GM12891 (cell line): ENCODE measurements around the gene UNC5A.
"Not testable (repeated sequence)": the region's sequence is repeated elsewhere in the genome, so short reads cannot be mapped to it uniquely, and the experiment has no call there.

Experiments
- DNase-seq: peaks from one replicate; pipeline ENCODE4 v3.0.0; 2011; ENCODE audit warnings: low spot score; ENCODE audit not compliant: insufficient read length
- FAIRE-seq: peaks from 2 replicates; lab custom pipeline; 2011; peaks lifted over from hg19 to GRCh38; lab: Jason Lieb, UNC
- PAX5 ChIP-seq: IDR thresholded peaks from 2 replicates; pipeline ENCODE4 v1.6.1; 2011; ENCODE audit warnings: low read length, moderate library complexity, mild to moderate bottlenecking; ENCODE audit not compliant: insufficient read depth, severe bottlenecking
- POLR2A ChIP-seq: IDR thresholded peaks from 2 replicates; pipeline ENCODE4 v1.6.1; 2011; ENCODE audit warnings: low read depth, low read length, control low read depth
- POLR2AphosphoS5 ChIP-seq: IDR thresholded peaks from 2 replicates; pipeline ENCODE4 v1.6.1; 2011; ENCODE audit warnings: low read depth, low read length, control low read depth
- POU2F2 ChIP-seq: IDR thresholded peaks from 2 replicates; pipeline ENCODE4 v1.6.1; 2011; ENCODE audit warnings: low read depth, mild to moderate bottlenecking, control low read depth, low read length, moderate library complexity
- SPI1 ChIP-seq: IDR thresholded peaks from 2 replicates; pipeline ENCODE4 v1.6.1; 2011; ENCODE audit warnings: low read depth, low read length, control low read depth
- TAF1 ChIP-seq: IDR thresholded peaks from 2 replicates; pipeline ENCODE4 v1.6.1; 2011; ENCODE audit warnings: low read depth, low read length, control low read depth

Gene UNC5A

DNA sequence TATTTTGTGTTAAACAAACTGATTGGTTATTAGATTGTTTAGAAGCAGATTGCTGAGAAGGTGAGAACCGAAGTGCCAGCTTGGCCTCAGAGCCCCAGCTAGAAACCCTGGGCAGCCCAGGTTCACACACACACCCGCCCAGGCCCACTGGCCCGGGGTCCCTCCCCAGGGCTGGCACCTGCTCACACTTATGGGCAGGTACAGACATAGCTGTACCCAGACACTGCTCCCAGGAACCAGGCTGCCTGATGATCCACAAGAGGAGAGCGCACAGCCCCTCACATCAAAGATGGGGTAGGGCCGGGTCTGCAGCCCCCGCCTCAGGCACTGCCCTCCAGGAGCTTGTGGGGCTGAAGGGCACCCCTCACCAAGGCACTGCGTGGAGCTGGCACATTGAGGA is 55.6 kb downstream of the UNC5A start:
- TF ChIP-seq SPI1 = no peak
- no peak for DNase-seq
- no peak for FAIRE-seq

DNA sequence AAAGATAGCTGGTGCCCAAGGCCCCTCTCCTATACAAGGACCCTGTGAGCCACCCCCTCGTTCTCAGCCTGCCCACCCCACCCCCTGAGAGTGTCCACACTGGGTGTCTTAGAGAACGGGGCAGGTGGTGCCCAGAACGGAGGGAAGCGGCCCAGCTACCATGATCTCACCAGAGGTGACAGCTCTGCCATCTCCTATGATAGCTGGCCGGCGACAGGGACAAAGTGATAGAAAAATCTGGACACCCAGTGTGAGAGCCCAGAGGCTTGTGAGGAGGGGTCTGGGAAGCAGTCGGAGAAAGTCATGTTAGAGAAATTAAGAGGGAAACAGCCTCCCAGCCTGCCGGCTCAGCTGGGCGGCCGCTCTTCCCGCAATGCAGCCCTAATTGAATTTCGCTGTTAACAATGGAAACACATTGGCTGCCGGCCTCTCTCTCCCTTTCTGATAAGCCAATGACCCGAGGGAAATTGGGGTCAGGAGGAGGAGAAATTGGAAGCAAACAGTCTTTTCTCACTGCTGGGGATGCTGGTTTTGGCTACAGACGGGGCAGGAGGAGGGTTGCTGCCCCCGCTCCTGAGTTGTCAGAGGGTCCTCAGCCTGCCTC is 56.5 kb downstream of the UNC5A start:
- no peak for FAIRE-seq
- no peak for DNase-seq
- TF ChIP-seq PAX5 = no peak
- no peak for TF ChIP-seq POLR2A
- TF ChIP-seq TAF1 = no peak
- no peak for TF ChIP-seq POU2F2
- no peak for TF ChIP-seq POLR2AphosphoS5
- TF ChIP-seq SPI1 = no peak

DNA sequence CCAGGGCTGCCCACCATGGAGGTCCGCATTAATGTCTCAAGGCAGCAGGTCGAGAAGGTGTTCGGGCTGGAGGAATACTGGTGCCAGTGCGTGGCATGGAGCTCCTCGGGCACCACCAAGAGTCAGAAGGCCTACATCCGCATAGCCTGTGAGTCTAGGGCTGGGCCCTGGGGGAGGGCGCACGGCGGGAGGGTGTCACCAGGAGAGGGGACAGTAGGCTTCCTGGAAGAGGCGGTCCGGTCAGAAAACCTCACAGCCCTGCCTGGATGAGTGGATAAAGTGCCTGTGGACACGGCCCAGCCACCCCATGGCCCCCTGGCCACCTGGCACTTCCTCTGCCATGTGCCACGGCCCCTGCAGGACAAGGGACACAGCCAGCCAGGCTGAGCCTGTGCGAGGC is 57.8 kb downstream of the UNC5A start:
- DNase-seq (no peak), FAIRE-seq (no peak)
- TF ChIP-seq SPI1 = no peak
- no peak for TF ChIP-seq PAX5
- no peak for TF ChIP-seq POLR2A
- no peak for TF ChIP-seq POU2F2
- TF ChIP-seq POLR2AphosphoS5 = no peak
- no peak for TF ChIP-seq TAF1

DNA sequence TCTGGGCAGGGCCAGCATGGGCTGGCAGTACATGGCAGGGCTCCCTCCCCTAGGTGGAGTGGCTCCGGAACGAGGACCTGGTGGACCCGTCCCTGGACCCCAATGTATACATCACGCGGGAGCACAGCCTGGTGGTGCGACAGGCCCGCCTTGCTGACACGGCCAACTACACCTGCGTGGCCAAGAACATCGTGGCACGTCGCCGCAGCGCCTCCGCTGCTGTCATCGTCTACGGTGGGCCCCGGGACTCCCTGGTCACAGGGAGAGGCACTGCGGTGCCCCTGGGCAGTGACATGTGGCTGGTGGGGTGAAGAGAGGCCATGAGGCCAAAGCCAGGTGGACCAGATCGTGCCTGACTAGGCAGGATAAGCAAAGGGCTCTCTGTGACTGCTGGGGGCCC is 58.4 kb downstream of the UNC5A start:
- FAIRE-seq (no peak), DNase-seq (no peak)
- TF ChIP-seq POLR2A = no peak
- no peak for TF ChIP-seq PAX5
- TF ChIP-seq POLR2AphosphoS5 = no peak
- TF ChIP-seq POU2F2 = no peak
- no peak for TF ChIP-seq SPI1
- no peak for TF ChIP-seq TAF1

DNA sequence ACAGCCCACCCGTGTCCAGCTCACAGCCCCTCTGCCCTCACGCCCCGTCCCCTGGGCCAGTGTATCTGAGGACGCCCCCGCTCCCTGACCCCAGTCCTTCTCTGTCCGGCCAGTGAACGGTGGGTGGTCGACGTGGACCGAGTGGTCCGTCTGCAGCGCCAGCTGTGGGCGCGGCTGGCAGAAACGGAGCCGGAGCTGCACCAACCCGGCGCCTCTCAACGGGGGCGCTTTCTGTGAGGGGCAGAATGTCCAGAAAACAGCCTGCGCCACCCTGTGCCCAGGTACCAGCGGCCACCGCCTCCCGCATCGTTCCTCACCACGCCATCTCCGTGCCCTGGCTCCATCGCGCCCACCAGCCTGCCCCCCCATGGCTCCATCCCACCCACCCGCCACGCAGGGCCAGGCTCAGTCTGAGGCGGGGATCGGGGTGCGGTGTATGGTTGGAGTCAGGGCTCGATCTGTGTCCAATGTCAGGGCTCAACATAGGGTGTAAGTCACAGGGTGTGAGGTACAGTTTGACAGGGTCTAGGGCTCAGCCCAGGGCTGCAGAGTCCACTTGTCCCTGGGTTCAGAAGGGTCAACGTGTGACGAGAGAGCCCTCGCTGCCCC is 59.2 kb downstream of the UNC5A start:
- DNase-seq (no peak), FAIRE-seq (no peak)
- TF ChIP-seq POU2F2 = no peak
- TF ChIP-seq SPI1 = no peak
- no peak for TF ChIP-seq POLR2AphosphoS5
- no peak for TF ChIP-seq TAF1
- no peak for TF ChIP-seq PAX5
- no peak for TF ChIP-seq POLR2A

DNA sequence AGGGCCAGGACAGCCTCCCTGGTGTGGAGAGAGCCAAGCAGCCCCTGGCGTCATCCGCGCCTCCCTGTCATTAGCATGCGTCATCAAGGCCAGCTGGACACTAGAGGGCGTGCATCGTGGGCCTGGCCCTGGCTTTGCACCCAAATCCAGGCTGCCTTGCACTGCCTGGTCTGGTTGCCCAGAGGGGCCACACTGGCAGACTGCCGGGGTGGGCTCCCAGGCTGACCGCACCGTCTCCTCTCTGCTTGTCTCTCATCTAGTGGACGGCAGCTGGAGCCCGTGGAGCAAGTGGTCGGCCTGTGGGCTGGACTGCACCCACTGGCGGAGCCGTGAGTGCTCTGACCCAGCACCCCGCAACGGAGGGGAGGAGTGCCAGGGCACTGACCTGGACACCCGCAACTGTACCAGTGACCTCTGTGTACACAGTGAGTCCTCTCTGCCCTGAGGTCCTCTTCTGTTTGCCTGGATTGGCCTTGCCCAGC is 59.8 kb downstream of the UNC5A start:
- no peak for FAIRE-seq
- DNase-seq = no peak
- TF ChIP-seq PAX5 (no peak), SPI1 (no peak), POLR2AphosphoS5 (no peak), POU2F2 (no peak), POLR2A (no peak), TAF1 (no peak)

DNA sequence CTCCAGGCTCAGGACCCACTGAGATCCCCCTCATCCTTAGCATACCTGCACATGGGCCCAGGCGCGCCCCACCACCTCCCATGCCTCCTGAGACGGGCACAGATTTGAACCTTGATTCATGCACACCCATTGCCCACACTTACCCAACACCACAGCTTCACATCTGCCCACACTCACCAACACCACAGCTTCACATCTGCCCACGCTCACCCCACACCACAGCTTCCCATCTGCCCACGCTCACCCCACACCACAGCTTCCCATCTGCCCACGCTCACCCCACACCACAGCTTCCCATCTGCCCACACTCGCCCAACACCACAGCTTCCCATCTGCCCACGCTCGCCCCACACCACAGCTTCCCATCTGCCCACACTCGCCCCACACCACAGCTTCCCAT is 60.3 kb downstream of the UNC5A start:
- DNase-seq, FAIRE-seq: not testable (repeated sequence)

DNA sequence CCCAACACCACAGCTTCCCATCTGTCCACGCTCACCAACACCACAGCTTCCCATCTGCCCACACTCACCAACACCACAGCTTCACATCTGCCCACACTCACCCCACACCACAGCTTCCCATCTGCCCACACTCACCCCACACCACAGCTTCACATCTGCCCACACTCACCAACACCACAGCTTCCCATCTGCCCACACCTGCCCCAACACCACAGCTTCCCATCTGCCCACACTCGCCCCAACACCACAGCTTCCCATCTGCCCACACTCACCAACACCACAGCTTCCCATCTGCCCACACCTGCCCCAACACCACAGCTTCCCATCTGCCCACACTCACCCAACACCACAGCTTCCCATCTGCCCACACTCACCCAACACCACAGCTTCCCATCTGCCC is 62.2 kb downstream of the UNC5A start:
- not testable (repeated sequence) for DNase-seq, FAIRE-seq

DNA sequence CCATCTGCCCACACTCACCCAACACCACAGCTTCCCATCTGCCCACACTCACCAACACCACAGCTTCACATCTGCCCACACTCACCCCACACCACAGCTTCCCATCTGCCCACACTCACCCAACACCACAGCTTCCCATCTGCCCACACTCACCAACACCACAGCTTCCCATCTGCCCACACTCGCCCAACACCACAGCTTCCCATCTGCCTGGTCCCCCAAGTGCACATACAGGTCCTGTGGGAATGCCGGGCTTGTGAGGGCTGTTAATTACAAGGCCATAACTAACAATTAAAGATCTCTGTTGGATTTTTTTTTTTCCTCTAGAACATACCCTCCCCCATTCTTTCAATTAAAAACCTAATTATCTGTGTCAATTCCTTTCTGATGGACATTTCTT is 62.7 kb downstream of the UNC5A start:
- FAIRE-seq, DNase-seq: not testable (repeated sequence)

DNA sequence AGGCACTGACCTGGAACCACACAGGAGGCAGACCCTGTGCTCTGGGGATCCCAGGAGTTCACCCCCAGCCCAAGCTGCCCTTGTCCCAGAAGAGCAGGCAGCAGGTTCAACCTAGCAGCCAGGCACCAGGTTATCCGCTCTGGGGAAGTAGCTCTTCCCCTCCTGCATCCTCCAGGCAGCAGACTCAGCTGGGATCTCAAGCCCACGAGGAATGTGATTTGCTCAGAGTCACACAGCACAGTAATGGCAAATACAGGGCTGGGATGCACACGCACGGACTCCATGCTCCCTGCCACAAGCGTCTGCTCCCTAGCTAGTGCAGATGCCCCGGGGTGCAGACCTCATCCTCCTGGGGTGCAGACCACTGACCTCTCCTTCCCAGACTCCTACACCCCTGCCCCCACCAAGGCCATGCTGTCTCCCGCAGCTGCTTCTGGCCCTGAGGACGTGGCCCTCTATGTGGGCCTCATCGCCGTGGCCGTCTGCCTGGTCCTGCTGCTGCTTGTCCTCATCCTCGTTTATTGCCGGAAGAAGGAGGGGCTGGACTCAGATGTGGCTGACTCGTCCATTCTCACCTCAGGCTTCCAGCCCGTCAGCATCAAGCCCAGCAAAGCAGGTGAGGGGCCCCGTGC is 63.3 kb downstream of the UNC5A start:
- FAIRE-seq = no peak
- DNase-seq = no peak
- TF ChIP-seq TAF1 = no peak
- TF ChIP-seq POLR2A = no peak
- TF ChIP-seq POU2F2 = no peak
- no peak for TF ChIP-seq POLR2AphosphoS5
- no peak for TF ChIP-seq SPI1
- no peak for TF ChIP-seq PAX5

DNA sequence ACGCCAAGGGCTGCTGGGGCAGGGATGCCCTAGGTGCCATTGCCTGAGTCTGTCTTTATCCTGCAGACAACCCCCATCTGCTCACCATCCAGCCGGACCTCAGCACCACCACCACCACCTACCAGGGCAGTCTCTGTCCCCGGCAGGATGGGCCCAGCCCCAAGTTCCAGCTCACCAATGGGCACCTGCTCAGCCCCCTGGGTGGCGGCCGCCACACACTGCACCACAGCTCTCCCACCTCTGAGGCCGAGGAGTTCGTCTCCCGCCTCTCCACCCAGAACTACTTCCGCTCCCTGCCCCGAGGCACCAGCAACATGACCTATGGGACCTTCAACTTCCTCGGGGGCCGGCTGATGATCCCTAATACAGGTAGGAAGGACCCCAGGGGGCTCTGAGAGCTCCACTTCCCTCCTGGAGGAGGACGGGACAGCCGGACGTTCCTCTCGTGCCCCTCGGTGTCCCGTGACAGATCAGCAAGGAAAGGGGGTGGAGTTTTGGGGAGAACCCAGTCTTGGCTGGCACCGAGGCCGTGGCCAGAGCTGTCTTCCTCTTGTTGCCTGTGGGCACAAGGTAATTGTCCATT is 63.9 kb downstream of the UNC5A start:
- FAIRE-seq (no peak), DNase-seq (no peak)
- TF ChIP-seq POU2F2 (no peak), POLR2AphosphoS5 (no peak), PAX5 (no peak), POLR2A (no peak), SPI1 (no peak), TAF1 (no peak)
